GM18951 (cell line): ENCODE measurements around the gene PLCB2.

Source experiments
- POLR2A ChIP-seq: IDR thresholded peaks from 4 replicates; pipeline ENCODE4 v1.6.1; 2011; ENCODE audit warnings: mild to moderate bottlenecking; ENCODE audit not compliant: insufficient read length, insufficient read depth; ENCODE audit errors: extremely low read depth
- in situ Hi-C: fragments of 300-500 bp; cut with MboI; formaldehyde crosslinking; loops from one replicate; pipeline ENCODE4 v1.12.0; 2022; ENCODE audit warnings: low sequenced_read_pairs, mixed read lengths, inconsistent platforms; ENCODE audit not compliant: unreplicated experiment

Gene PLCB2

GRCh38 chr15:40307421-40308211 is at the start of gene PLCB2:
Gene PLCB2, minus strand, starts transcription at chr15:40307935. Its CDS starts 263 bp downstream, at chr15:40307672.
- TF ChIP-seq POLR2A, result peak; percentile 67
- in situ Hi-C loops, result no loop called here

GRCh38 chr15:40357246-40357645 is 49.5 kb upstream of the PLCB2 start:
- in situ Hi-C loops, result no loop called here

GRCh38 chr15:40355976-40356585 is 48.3 kb upstream of the PLCB2 start:
- in situ Hi-C loops, result no loop called here
- no peak for TF ChIP-seq POLR2A

More at GRCh38 chr15:40357246-40357645, 49.5 kb upstream of the PLCB2 start:
- TF ChIP-seq POLR2A, result no peak

GRCh38 chr15:40354408-40355171 is 46.9 kb upstream of the PLCB2 start:
- no peak for TF ChIP-seq POLR2A
- in situ Hi-C loops, result no loop called here

GRCh38 chr15:40353697-40354096 is 46.0 kb upstream of the PLCB2 start:
- TF ChIP-seq POLR2A, result no peak
- in situ Hi-C loops, result no loop called here

GRCh38 chr15:40352281-40352901 is 44.7 kb upstream of the PLCB2 start:
- in situ Hi-C loops, result no loop called here
- no peak for TF ChIP-seq POLR2A

GRCh38 chr15:40349163-40349562 is 41.4 kb upstream of the PLCB2 start:
- no peak for TF ChIP-seq POLR2A
- in situ Hi-C loops, result loop anchor here (10.0 kb wide), 1 partner anchor 76 kb away; no protein-coding TSS in a partner anchor

GRCh38 chr15:40348474-40348870 is 40.7 kb upstream of the PLCB2 start:
- no peak for TF ChIP-seq POLR2A

GRCh38 chr15:40347559-40348473 is 40.1 kb upstream of the PLCB2 start:
- TF ChIP-seq POLR2A, result no peak
- in situ Hi-C loops, result loop anchor here (10.0 kb wide), 1 partner anchor 77 kb away; no protein-coding TSS in a partner anchor

More at GRCh38 chr15:40348474-40348870, 40.7 kb upstream of the PLCB2 start:
- in situ Hi-C loops, result loop anchor here (10.0 kb wide), 1 partner anchor 76 kb away; no protein-coding TSS in a partner anchor

- in situ Hi-C loops, result loop anchor here (10.0 kb wide), 1 partner anchor 78 kb away; no protein-coding TSS in a partner anchor
- no peak for TF ChIP-seq POLR2A
Measured at GRCh38 chr15:40346579-40347558, 39.1 kb upstream of the PLCB2 start.

GRCh38 chr15:40345867-40346578 is 38.3 kb upstream of the PLCB2 start:
- in situ Hi-C loops, result loop anchor here (10.0 kb wide), 1 partner anchor 79 kb away; no protein-coding TSS in a partner anchor
- TF ChIP-seq POLR2A, result no peak
